Measurements from ENCODE around the gene MIGA2.
"Not testable (repeated sequence)": the region's sequence is repeated elsewhere in the genome, so short reads cannot be mapped to it uniquely, and the experiment has no call there.

MIGA2 gene

GRCh38 chr9:129027685-129028191 is 8.7 kb upstream of the MIGA2 start:
- Histone ChIP-seq H3K27ac (ENCODE audit: low read depth, low read length) (peak overlapping the region; percentile 64), H3K4me3 (ENCODE audit: low read depth in 1 of 2, low read length in 2 of 2) (peak overlapping the region; percentile 67 to 73), H3K9me3 (ENCODE audit: low read length) (no peaks in the 10 kb centered on the region), H3K4me1 (ENCODE audit: insufficient read depth, low read length) (peaks cover 30% of the 10 kb centered on the region), H3K27me3 (ENCODE audit: control insufficient read depth in 1 of 2, insufficient read depth in 2 of 2, low read length in 2 of 2) (no peaks in the 10 kb centered on the region), H3K9ac (ENCODE audit: low read length) (peak overlapping the region; percentile 38), H3K36me3 (ENCODE audit: insufficient read depth, low read length) (no peaks in the 10 kb centered on the region)

GRCh38 chr9:129028192-129028966 is 8.0 kb upstream of the MIGA2 start, which contains the start of gene SH3GLB2:
Gene SH3GLB2, minus strand, starts transcription at chr9:129028331. Its CDS starts 177 bp downstream, at chr9:129028154.
- Histone ChIP-seq H3K27ac (ENCODE audit: low read depth, low read length) (peak within 1 kb of the TSS; percentile 64), H3K36me3 (ENCODE audit: insufficient read depth, low read length) (no peaks in the 10 kb centered on the region), H3K9ac (ENCODE audit: low read length) (peak within 1 kb of the TSS; percentile 38), H3K27me3 (ENCODE audit: control insufficient read depth in 1 of 2, insufficient read depth in 2 of 2, low read length in 2 of 2) (no peaks in the 10 kb centered on the region), H3K9me3 (ENCODE audit: low read length) (no peaks in the 10 kb centered on the region), H3K4me1 (ENCODE audit: insufficient read depth, low read length) (peaks cover 24% of the 10 kb centered on the region), H3K4me3 (ENCODE audit: low read depth in 1 of 2, low read length in 2 of 2) (peak within 1 kb of the TSS; percentile 67 to 73)

GRCh38 chr9:129030191-129030590 is 6.2 kb upstream of the MIGA2 start:
- Histone ChIP-seq H3K27ac (ENCODE audit: low read depth, low read length) (no peak overlapping the region), H3K36me3 (ENCODE audit: insufficient read depth, low read length) (no peaks in the 10 kb centered on the region), H3K4me1 (ENCODE audit: insufficient read depth, low read length) (peaks cover 17% of the 10 kb centered on the region), H3K27me3 (ENCODE audit: control insufficient read depth in 1 of 2, insufficient read depth in 2 of 2, low read length in 2 of 2) (no peaks in the 10 kb centered on the region), H3K9me3 (ENCODE audit: low read length) (no peaks in the 10 kb centered on the region), H3K4me3 (ENCODE audit: low read depth in 1 of 2, low read length in 2 of 2) (no peak overlapping the region), H3K9ac (ENCODE audit: low read length) (no peak overlapping the region)

- Histone ChIP-seq H3K36me3 (ENCODE audit: insufficient read depth, low read length) (no peaks in the 10 kb centered on the region), H3K27me3 (ENCODE audit: control insufficient read depth in 1 of 2, insufficient read depth in 2 of 2, low read length in 2 of 2) (no peaks in the 10 kb centered on the region), H3K9me3 (ENCODE audit: low read length) (no peaks in the 10 kb centered on the region), H3K27ac (ENCODE audit: low read depth, low read length) (no peak overlapping the region), H3K9ac (ENCODE audit: low read length) (no peak overlapping the region), H3K4me3 (ENCODE audit: low read depth in 1 of 2, low read length in 2 of 2) (no peak overlapping the region), H3K4me1 (ENCODE audit: insufficient read depth, low read length) (peaks cover 10% of the 10 kb centered on the region)
Measured at GRCh38 chr9:129031514-129031913, 4.9 kb upstream of the MIGA2 start.

- Histone ChIP-seq H3K9me3 (ENCODE audit: low read length) (no peaks in the 10 kb centered on the region), H3K27me3 (ENCODE audit: control insufficient read depth in 1 of 2, insufficient read depth in 2 of 2, low read length in 2 of 2) (no peaks in the 10 kb centered on the region)
Measured at GRCh38 chr9:129032541-129033159, 3.8 kb upstream of the MIGA2 start.

GRCh38 chr9:129033216-129033615 is 3.2 kb upstream of the MIGA2 start:
- Histone ChIP-seq H3K9me3 (ENCODE audit: low read length) (no peaks in the 10 kb centered on the region), H3K36me3 (ENCODE audit: insufficient read depth, low read length) (no peaks in the 10 kb centered on the region), H3K27me3 (ENCODE audit: control insufficient read depth in 1 of 2, insufficient read depth in 2 of 2, low read length in 2 of 2) (no peaks in the 10 kb centered on the region), H3K27ac (ENCODE audit: low read depth, low read length) (no peak overlapping the region), H3K9ac (ENCODE audit: low read length) (no peak overlapping the region), H3K4me1 (ENCODE audit: insufficient read depth, low read length) (peaks cover 10% of the 10 kb centered on the region), H3K4me3 (ENCODE audit: low read depth in 1 of 2, low read length in 2 of 2) (no peak overlapping the region)

More at GRCh38 chr9:129032541-129033159, 3.8 kb upstream of the MIGA2 start:
- no peaks in the 10 kb centered on the region for H3K36me3 ChIP-seq (ENCODE audit: insufficient read depth, low read length)
- H3K27ac ChIP-seq (ENCODE audit: low read depth, low read length): no peak overlapping the region
- peaks cover 5% of the 10 kb centered on the region for H3K4me1 ChIP-seq (ENCODE audit: insufficient read depth, low read length)
- H3K9ac ChIP-seq (ENCODE audit: low read length): no peak overlapping the region
- no peak overlapping the region for H3K4me3 ChIP-seq (ENCODE audit: low read depth in 1 of 2, low read length in 2 of 2)

GRCh38 chr9:129035838-129036237 is 588 bp upstream of the MIGA2 start:
- Histone ChIP-seq H3K4me3 (ENCODE audit: low read depth in 1 of 2, low read length in 2 of 2) (peak overlapping the region; percentile 63 to 76), H3K27ac (ENCODE audit: low read depth, low read length) (peak overlapping the region; percentile 64)
- H3K36me3 ChIP-seq (ENCODE audit: insufficient read depth, low read length): not testable (repeated sequence)

GRCh38 chr9:129036923-129037766 is 719 bp downstream of the MIGA2 start:
- Histone ChIP-seq H3K9ac (ENCODE audit: low read length) (peak overlapping the region; percentile 45), H3K9me3 (ENCODE audit: low read length) (no peaks in the 10 kb centered on the region), H3K4me3 (ENCODE audit: low read depth in 1 of 2, low read length in 2 of 2) (peak overlapping the region; percentile 76 to 96), H3K27me3 (ENCODE audit: control insufficient read depth in 1 of 2, insufficient read depth in 2 of 2, low read length in 2 of 2) (no peaks in the 10 kb centered on the region), H3K4me1 (ENCODE audit: insufficient read depth, low read length) (peaks cover 13% of the 10 kb centered on the region), H3K27ac (ENCODE audit: low read depth, low read length) (peak overlapping the region; percentile 76), H3K36me3 (ENCODE audit: insufficient read depth, low read length) (peaks cover 12% of the 10 kb centered on the region)

More at GRCh38 chr9:129035838-129036237, 588 bp upstream of the MIGA2 start:
- H3K27me3 ChIP-seq (ENCODE audit: control insufficient read depth in 1 of 2, insufficient read depth in 2 of 2, low read length in 2 of 2); H3K9me3 ChIP-seq (ENCODE audit: low read length): not testable (repeated sequence)
- peak overlapping the region; percentile 64 for H3K9ac ChIP-seq (ENCODE audit: low read length)
- H3K4me1 ChIP-seq (ENCODE audit: insufficient read depth, low read length): peaks cover 13% of the 10 kb centered on the region

GRCh38 chr9:129037767-129038098 is 1.3 kb downstream of the MIGA2 start:
- Histone ChIP-seq H3K4me3 (ENCODE audit: low read depth in 1 of 2, low read length in 2 of 2) (peak overlapping the region; percentile 76 to 96), H3K9ac (ENCODE audit: low read length) (no peak overlapping the region)

GRCh38 chr9:129038109-129038852 is 1.9 kb downstream of the MIGA2 start:
- Histone ChIP-seq H3K9ac (ENCODE audit: low read length) (no peak overlapping the region), H3K4me1 (ENCODE audit: insufficient read depth, low read length) (peaks cover 13% of the 10 kb centered on the region), H3K9me3 (ENCODE audit: low read length) (no peaks in the 10 kb centered on the region), H3K4me3 (ENCODE audit: low read depth in 1 of 2, low read length in 2 of 2) (peak overlapping the region; percentile 22 to 76), H3K36me3 (ENCODE audit: insufficient read depth, low read length) (peaks cover 18% of the 10 kb centered on the region), H3K27ac (ENCODE audit: low read depth, low read length) (no peak overlapping the region), H3K27me3 (ENCODE audit: control insufficient read depth in 1 of 2, insufficient read depth in 2 of 2, low read length in 2 of 2) (no peaks in the 10 kb centered on the region)

More at GRCh38 chr9:129037767-129038098, 1.3 kb downstream of the MIGA2 start:
- Histone ChIP-seq H3K27ac (ENCODE audit: low read depth, low read length) (no peak overlapping the region), H3K4me1 (ENCODE audit: insufficient read depth, low read length) (peaks cover 13% of the 10 kb centered on the region), H3K36me3 (ENCODE audit: insufficient read depth, low read length) (peaks cover 18% of the 10 kb centered on the region), H3K27me3 (ENCODE audit: control insufficient read depth in 1 of 2, insufficient read depth in 2 of 2, low read length in 2 of 2) (no peaks in the 10 kb centered on the region), H3K9me3 (ENCODE audit: low read length) (no peaks in the 10 kb centered on the region)

Data from muscle layer of colon (tissue), 2 donors.